Gastroesophageal sphincter (tissue), 3 donors: ENCODE measurements around the gene MIEN1.

ENCODE experiments used
- EP300 ChIP-seq: sonication (generic); formaldehyde crosslinking; IDR thresholded peaks from one replicate; pipeline ENCODE4 v1.6.1; 2017; ENCODE audit warnings: antibody characterized with exemption, mild to moderate bottlenecking
- POLR2A ChIP-seq, 2 donors: fragments of 450-650 bp; IDR thresholded peaks; one replicate each; pipeline ENCODE4 v1.6.1; 2017; ENCODE audit warnings: antibody characterized with exemption in 2 of 2, mild to moderate bottlenecking in 2 of 2, moderate library complexity in 1 of 2
- TF ChIP-seq, protein P1 (sequence below), 4 experiments: fragments of 200-600 bp in 2 of 4; fragments of 450-650 bp in 2 of 4; sonication (generic) in 1 of 4; IDR thresholded peaks; one replicate each; pipeline ENCODE4 v1.5.1; 2017 to 2019; ENCODE audit warnings: antibody characterized with exemption in 4 of 4, mild to moderate bottlenecking in 2 of 4, moderate library complexity in 2 of 4

DNA sequence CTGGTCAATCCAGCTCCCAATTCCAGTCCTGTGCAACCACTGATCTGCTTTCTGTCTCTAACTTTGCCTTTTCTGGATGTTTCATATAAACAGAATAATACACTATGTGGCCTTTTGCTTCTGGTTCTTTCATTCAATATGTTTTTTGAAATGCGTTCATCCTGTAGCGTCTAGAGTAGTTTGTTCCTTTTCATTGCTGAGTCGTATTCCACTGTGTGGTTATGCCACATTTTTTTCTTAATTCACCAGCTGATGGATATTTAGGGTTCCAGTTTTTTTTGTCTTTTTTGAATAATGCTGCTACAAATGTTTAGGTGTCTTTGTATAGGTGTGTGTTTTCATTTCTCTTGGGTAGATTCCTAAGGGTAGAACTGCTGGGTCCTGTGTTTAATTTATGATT lies 2.3 kb upstream of the MIEN1 start:
- TF ChIP-seq, protein P1, sequence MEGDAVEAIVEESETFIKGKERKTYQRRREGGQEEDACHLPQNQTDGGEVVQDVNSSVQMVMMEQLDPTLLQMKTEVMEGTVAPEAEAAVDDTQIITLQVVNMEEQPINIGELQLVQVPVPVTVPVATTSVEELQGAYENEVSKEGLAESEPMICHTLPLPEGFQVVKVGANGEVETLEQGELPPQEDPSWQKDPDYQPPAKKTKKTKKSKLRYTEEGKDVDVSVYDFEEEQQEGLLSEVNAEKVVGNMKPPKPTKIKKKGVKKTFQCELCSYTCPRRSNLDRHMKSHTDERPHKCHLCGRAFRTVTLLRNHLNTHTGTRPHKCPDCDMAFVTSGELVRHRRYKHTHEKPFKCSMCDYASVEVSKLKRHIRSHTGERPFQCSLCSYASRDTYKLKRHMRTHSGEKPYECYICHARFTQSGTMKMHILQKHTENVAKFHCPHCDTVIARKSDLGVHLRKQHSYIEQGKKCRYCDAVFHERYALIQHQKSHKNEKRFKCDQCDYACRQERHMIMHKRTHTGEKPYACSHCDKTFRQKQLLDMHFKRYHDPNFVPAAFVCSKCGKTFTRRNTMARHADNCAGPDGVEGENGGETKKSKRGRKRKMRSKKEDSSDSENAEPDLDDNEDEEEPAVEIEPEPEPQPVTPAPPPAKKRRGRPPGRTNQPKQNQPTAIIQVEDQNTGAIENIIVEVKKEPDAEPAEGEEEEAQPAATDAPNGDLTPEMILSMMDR (IDR thresholded peaks at IDR 0.05), result no peak
- TF ChIP-seq POLR2A (IDR thresholded peaks at IDR 0.05) (no peak), EP300 (no peak)
